Measurements from ENCODE around the gene COBL. TPM values are rescaled to one million over a fixed set of nuclear protein-coding genes. Genes with fewer than 3 reads are reported as not detected.

COBL gene
- total and polyA plus RNA-seq, 10 of the 15 experiments (the other 5 are each of a cell fraction or from before 2014, with no cell fraction given), result 0.21 TPM; not detected in 9

DNA sequence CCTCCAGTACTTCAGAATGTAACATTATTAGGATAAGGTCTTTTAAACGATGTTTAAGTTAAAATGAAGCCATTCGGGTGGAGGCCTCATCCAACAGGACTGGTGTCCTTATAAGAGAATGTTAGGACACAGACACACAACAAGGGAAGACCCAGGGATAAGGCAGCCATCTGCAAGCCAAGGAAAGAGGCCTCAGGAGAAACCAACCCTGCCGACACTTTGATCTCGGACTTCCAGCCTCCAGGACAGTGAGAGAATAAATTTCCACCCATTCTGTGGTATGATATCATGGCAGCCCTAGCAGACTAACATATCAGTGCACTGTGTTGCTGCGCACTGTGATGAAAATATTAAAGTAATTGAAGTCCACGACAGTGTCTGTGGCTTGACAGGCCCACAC lies 250.8 kb downstream of the COBL start (continued):
- TF ChIP-seq, protein P1, sequence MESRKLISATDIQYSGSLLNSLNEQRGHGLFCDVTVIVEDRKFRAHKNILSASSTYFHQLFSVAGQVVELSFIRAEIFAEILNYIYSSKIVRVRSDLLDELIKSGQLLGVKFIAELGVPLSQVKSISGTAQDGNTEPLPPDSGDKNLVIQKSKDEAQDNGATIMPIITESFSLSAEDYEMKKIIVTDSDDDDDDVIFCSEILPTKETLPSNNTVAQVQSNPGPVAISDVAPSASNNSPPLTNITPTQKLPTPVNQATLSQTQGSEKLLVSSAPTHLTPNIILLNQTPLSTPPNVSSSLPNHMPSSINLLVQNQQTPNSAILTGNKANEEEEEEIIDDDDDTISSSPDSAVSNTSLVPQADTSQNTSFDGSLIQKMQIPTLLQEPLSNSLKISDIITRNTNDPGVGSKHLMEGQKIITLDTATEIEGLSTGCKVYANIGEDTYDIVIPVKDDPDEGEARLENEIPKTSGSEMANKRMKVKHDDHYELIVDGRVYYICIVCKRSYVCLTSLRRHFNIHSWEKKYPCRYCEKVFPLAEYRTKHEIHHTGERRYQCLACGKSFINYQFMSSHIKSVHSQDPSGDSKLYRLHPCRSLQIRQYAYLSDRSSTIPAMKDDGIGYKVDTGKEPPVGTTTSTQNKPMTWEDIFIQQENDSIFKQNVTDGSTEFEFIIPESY (IDR thresholded peaks at IDR 0.05), result no peak
- no peak for TF ChIP-seq RFX5 (IDR thresholded peaks at IDR 0.05; ENCODE audit: low read depth, low read length)
- TF ChIP-seq EED (IDR thresholded peaks at IDR 0.05; ENCODE audit: low read depth), result no peak
- no peak for TF ChIP-seq SIX5 (IDR thresholded peaks at IDR 0.05; ENCODE audit: low read depth, low read length, severe bottlenecking)
- TF ChIP-seq KLF5 (IDR thresholded peaks at IDR 0.05; ENCODE audit: partially characterized antibody), result no peak
- TF ChIP-seq, protein P2, sequence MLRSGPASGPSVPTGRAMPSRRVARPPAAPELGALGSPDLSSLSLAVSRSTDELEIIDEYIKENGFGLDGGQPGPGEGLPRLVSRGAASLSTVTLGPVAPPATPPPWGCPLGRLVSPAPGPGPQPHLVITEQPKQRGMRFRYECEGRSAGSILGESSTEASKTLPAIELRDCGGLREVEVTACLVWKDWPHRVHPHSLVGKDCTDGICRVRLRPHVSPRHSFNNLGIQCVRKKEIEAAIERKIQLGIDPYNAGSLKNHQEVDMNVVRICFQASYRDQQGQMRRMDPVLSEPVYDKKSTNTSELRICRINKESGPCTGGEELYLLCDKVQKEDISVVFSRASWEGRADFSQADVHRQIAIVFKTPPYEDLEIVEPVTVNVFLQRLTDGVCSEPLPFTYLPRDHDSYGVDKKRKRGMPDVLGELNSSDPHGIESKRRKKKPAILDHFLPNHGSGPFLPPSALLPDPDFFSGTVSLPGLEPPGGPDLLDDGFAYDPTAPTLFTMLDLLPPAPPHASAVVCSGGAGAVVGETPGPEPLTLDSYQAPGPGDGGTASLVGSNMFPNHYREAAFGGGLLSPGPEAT (IDR thresholded peaks at IDR 0.05; ENCODE audit: low read depth), result no peak
- TF ChIP-seq, protein P3, sequence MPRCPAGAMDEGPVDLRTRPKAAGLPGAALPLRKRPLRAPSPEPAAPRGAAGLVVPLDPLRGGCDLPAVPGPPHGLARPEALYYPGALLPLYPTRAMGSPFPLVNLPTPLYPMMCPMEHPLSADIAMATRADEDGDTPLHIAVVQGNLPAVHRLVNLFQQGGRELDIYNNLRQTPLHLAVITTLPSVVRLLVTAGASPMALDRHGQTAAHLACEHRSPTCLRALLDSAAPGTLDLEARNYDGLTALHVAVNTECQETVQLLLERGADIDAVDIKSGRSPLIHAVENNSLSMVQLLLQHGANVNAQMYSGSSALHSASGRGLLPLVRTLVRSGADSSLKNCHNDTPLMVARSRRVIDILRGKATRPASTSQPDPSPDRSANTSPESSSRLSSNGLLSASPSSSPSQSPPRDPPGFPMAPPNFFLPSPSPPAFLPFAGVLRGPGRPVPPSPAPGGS (IDR thresholded peaks at IDR 0.05; ENCODE audit: borderline replicate concordance, insufficient read depth, low read depth, low read length, poor library complexity, severe bottlenecking), result no peak

DNA sequence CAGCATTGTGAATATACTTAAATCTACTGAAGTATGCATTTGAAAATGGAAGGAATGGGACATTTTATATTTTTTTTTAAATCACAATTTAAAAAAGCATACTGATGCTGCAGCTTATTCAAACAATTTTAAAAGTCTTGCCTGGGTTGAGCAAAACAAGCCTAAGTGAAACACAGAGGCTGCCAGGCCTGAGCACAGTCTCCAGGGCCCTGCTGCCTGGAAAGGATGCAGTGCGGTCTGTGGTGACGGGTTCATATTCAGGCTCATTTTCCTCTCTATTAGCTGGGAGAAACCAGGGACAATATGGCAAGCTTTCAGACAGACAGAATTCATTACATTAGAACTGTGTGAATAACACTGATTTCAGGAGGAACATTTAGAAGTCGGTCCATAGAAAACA lies 251.9 kb downstream of the COBL start:
- intact Hi-C loops (cut with micrococcal nuclease; ENCODE audit: unreplicated experiment) (no loop called here), in situ Hi-C loops (cut with MboI) (no loop called here)
- no peaks in the 10 kb centered on the region for H3K27me3 ChIP-seq (replicated peaks in 1 of 2; ENCODE audit: control insufficient read depth in 2 of 2, insufficient read depth in 2 of 2, low read length in 1 of 2)
- H3K9ac ChIP-seq (ENCODE audit: control insufficient read depth, insufficient read depth, low read length), result no peak overlapping the region
- H3K4me2 ChIP-seq (ENCODE audit: control insufficient read depth, insufficient read depth), result no peak overlapping the region
- ChIA-PET CTCF (no interaction called here), POLR2A (no interaction called here), RAD21 (ENCODE audit: unreplicated experiment) (no interaction called here), SMC1A (ENCODE audit: uncharacterized antibody, unreplicated experiment) (interaction anchor here (0.6 kb wide), 1 partner anchor 73 kb away, joined by 3 read pairs; no protein-coding TSS in a partner anchor)
- FAIRE-seq (no peak), DNase-seq (ENCODE audit: low read depth, low spot score) (no peak), ATAC-seq (no peak)
- H3K4me3 ChIP-seq, result no peak overlapping the region
- no peak overlapping the region for H3K27ac ChIP-seq (ENCODE audit: control insufficient read depth, insufficient read depth)
- no peaks in the 10 kb centered on the region for H3K9me3 ChIP-seq (replicated peaks; ENCODE audit: control insufficient read depth, insufficient read depth, low read length)
- H3K4me1 ChIP-seq (ENCODE audit: control insufficient read depth, insufficient read depth, low read length), result no peaks in the 10 kb centered on the region
- no peaks in the 10 kb centered on the region for H4K20me1 ChIP-seq (ENCODE audit: control insufficient read depth, insufficient read depth)
- TF ChIP-seq NR2C1 (IDR thresholded peaks at IDR 0.05) (no peak), HDAC6 (IDR thresholded peaks at IDR 0.05; ENCODE audit: unreplicated experiment) (no peak), CREM (IDR thresholded peaks at IDR 0.05; ENCODE audit: low read depth) (no peak), TBL1XR1 (IDR thresholded peaks at IDR 0.05; ENCODE audit: low read depth, low read length) (no peak), LARP7 (IDR thresholded peaks at IDR 0.05) (no peak), KLF5 (IDR thresholded peaks at IDR 0.05; ENCODE audit: partially characterized antibody) (no peak)
- TF ChIP-seq, protein P4, sequence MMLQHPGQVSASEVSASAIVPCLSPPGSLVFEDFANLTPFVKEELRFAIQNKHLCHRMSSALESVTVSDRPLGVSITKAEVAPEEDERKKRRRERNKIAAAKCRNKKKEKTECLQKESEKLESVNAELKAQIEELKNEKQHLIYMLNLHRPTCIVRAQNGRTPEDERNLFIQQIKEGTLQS (IDR thresholded peaks at IDR 0.05; ENCODE audit: borderline replicate concordance, extremely low read depth, low read depth, low read length), result no peak
- no peaks in the 10 kb centered on the region for H3K36me3 ChIP-seq (ENCODE audit: control insufficient read depth in 2 of 2, insufficient read depth in 2 of 2, low read length in 1 of 2)
- BruUV-seq (replicated peaks), result no TSS peak
- WGBS (ENCODE audit: insufficient coverage, insufficient replicate concordance, low lambda C conversion rate, missing lambda C conversion rate), result 54% methylated on average over 3 of the region's 3 CpGs
- H3K79me2 ChIP-seq (ENCODE audit: control insufficient read depth, insufficient read depth, low read length), result no peaks in the 10 kb centered on the region
- H2AFZ ChIP-seq (ENCODE audit: control insufficient read depth, low read depth, low read length), result no peak overlapping the region

Data from GM12878 (cell line).